Measurements from ENCODE around the gene OR51G2.

Gene OR51G2

DNA sequence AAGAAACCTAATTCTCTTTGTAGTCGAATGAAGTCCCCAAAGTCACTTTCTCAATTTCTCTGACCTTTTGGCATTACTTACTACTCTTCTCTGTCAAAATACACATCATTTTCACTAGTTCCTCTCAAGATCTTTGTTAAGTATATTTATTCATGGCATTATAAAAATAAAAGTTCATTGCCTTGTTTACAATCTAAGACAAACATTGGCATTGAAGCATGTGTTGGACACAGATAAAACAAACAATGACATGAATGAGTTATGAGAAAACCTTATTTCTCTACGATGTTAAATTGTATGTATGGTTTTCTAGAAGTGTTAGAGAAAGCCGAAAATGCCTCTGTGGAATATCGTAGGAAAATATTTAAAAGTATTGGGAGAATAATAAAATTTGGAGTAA, 13.6 kb upstream of the OR51G2 start:
- no peak for TF ChIP-seq CTCF (conservative IDR thresholded peaks at IDR 0.05; ENCODE audit: low read depth, low read length)
- DNase-seq (ENCODE audit: low read depth): no peak
- no peak overlapping the region for H3K4me3 ChIP-seq (ENCODE audit: low read depth, low read length)

- TF ChIP-seq CTCF (conservative IDR thresholded peaks at IDR 0.05; ENCODE audit: low read depth, low read length): no peak
- no peak overlapping the region for H3K4me3 ChIP-seq (ENCODE audit: low read depth, low read length)
- peak; percentile 33 for DNase-seq (ENCODE audit: low read depth)
Observed at GRCh38 chr11:4926608-4927007, 7.5 kb upstream of the OR51G2 start.

DNA sequence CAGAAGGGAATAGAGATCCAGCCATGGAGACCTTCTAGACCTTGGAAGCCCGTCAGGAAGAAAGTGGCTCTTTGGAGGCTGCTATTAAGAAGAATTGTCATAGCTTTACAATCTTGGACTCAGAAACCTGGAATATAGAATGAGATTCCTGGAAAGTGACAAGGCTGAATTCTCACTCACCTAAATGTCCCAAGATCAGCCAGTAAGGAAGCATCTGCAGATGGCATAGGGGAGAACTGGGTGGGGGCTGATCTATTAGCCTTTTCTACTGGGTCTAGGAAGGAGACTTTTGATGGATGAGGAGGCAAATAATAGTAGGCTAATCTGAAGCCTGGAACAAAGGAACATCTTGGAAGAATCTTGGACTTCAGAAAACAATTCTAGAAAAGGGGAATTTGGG, 5.1 kb upstream of the OR51G2 start, which contains the start of gene OR51G1:
Gene OR51G1, minus strand, starts transcription at position 101 of the 400 bp plus-strand sequence. Its CDS starts 0 bp downstream, at position 101.
- DNase-seq (ENCODE audit: low read depth): no peak

GRCh38 chr11:4922304-4922703, 3.2 kb upstream of the OR51G2 start:
- no peak overlapping the region for H3K4me3 ChIP-seq (ENCODE audit: low read depth, low read length)
- TF ChIP-seq CTCF (conservative IDR thresholded peaks at IDR 0.05; ENCODE audit: low read depth, low read length): no peak
- no peak for DNase-seq (ENCODE audit: low read depth)

More for the DNA sequence above, 5.1 kb upstream of the OR51G2 start, which contains the start of gene OR51G1:
- no peak for TF ChIP-seq CTCF (conservative IDR thresholded peaks at IDR 0.05; ENCODE audit: low read depth, low read length)
- H3K4me3 ChIP-seq (ENCODE audit: low read depth, low read length): no peak within 1 kb of the TSS

DNA sequence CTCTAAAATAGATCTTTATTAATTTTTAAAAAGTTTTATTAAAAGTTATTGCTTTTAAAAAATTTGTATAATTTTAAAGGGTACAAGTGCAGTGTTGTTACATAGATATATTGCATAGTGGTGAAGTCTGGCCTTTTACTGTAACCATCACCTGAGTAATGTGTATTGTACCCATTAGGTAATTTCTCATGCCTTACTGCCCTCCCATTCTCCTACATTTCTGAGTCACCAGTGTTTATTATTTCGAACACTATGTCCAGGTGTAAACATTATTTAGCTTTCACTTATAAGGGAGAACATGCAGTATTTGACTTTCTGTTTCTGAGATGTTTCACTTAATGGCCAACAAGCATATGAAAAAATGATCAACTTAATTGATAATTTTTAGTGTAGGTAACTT, 2.6 kb upstream of the OR51G2 start:
- DNase-seq (ENCODE audit: low read depth): peak; percentile 26
- no peak for TF ChIP-seq CTCF (conservative IDR thresholded peaks at IDR 0.05; ENCODE audit: low read depth, low read length)
- H3K4me3 ChIP-seq (ENCODE audit: low read depth, low read length): no peak overlapping the region

GRCh38 chr11:4916581-4916980, 2.6 kb downstream of the OR51G2 start:
- TF ChIP-seq CTCF (conservative IDR thresholded peaks at IDR 0.05; ENCODE audit: low read depth, low read length): no peak
- no peak overlapping the region for H3K4me3 ChIP-seq (ENCODE audit: low read depth, low read length)
- DNase-seq (ENCODE audit: low read depth): no peak

DNA sequence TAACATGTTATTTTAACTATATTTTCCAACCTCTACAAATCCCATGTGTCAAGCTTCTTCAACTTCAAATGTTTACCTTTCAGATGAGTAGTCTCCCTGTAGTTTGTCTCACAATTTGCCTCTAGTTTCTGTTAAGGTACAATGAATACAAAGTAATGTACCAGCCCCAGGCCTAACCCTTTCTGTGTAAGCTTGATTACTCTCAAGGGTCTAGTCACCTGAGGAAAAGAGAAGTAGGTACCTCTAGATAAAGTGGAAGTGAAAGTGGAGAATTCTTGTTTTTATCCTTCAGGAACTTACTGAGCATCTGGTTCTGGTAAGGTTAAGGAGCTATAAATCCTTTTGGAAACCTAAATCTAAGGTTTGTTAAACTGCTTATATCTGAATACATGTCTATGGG, 15.7 kb downstream of the OR51G2 start, which contains the start of gene OR51A7:
Gene OR51A7, plus strand, starts transcription at position 300 of the 400 bp plus-strand sequence. CDS start 3,587 bp downstream, outside the sequence.
- no peak for DNase-seq (ENCODE audit: low read depth)
- no peak for TF ChIP-seq CTCF (conservative IDR thresholded peaks at IDR 0.05; ENCODE audit: low read depth, low read length)
- no peak within 1 kb of the TSS for H3K4me3 ChIP-seq (ENCODE audit: low read depth, low read length)

Measured in choroid plexus epithelial cell (primary cell).